Measurements from ENCODE around the gene FAM13A.
"Not testable (repeated sequence)": the region's sequence is repeated elsewhere in the genome, so short reads cannot be mapped to it uniquely, and the experiment has no call there.

Gene FAM13A

DNA sequence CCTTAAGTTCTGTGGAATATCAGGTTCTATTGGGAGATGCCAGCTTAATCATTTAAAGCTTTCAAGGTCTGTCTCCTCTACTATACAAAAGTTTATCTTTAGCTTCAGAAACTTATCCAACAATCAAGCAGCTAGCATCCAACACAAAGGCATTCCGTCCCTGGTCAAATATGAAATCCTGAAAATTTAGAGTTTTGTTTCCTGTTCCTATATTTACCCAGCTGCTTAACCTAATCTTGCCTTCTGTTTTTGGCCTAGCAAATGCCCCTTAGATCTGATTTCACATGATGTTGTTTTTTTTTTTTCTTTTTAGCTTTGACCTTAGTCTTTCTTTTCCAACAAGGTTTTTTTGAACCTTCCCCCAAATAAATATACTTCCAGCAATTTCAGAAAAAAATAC is 33.8 kb downstream of the FAM13A start:
- H3K36me3 Mint-ChIP-seq: no peaks in the 10 kb centered on the region
- peaks cover 3% of the 10 kb centered on the region for H3K27me3 Mint-ChIP-seq
- H3K4me1 Mint-ChIP-seq: no peaks in the 10 kb centered on the region
- no peak for ATAC-seq (ENCODE audit: low read depth)
- no peak overlapping the region for H3K4me3 Mint-ChIP-seq
- no peak overlapping the region for H3K27ac Mint-ChIP-seq
- no peak for DNase-seq (ENCODE audit: low spot score in 2 of 2)
- no peaks in the 10 kb centered on the region for H3K9me3 Mint-ChIP-seq

DNA sequence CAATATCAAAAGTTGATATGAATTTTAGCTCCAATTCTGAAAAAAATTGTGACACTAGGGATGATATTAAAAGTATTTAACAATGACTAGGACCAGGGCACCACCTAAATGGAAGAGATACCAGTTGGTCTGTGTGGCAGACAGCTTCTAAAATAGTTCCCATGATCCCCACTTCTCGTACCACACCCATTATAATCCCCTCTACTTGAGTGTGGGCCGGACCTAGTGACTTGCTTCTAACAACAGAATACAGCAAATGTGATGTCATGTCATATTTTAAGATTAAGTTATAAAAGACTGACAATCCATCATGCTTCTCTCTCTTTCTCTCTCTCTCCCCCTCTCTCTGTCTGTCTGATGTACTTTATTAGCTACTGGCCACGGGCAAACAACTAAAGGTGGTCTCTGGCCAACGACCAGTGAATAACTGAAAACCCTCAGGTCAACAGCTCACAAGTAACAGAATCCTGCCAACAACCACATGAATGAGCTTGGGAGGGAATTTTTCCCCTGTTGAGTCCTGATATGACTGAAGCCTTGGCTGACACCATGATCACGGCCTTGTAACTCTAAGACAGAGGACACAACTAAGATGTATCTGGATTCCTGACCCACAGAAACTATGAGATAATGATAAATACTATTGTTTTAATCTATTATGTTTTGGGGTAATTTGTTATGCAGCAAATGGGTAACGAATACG is 34.4 kb downstream of the FAM13A start:
- no peaks in the 10 kb centered on the region for H3K4me1 Mint-ChIP-seq
- H3K4me3 Mint-ChIP-seq: no peak overlapping the region
- H3K36me3 Mint-ChIP-seq: no peaks in the 10 kb centered on the region
- peaks cover 2% of the 10 kb centered on the region for H3K27me3 Mint-ChIP-seq
- DNase-seq (ENCODE audit: low spot score in 2 of 2) (no peak), ATAC-seq (ENCODE audit: low read depth) (no peak)
- no peak overlapping the region for H3K27ac Mint-ChIP-seq
- no peaks in the 10 kb centered on the region for H3K9me3 Mint-ChIP-seq

DNA sequence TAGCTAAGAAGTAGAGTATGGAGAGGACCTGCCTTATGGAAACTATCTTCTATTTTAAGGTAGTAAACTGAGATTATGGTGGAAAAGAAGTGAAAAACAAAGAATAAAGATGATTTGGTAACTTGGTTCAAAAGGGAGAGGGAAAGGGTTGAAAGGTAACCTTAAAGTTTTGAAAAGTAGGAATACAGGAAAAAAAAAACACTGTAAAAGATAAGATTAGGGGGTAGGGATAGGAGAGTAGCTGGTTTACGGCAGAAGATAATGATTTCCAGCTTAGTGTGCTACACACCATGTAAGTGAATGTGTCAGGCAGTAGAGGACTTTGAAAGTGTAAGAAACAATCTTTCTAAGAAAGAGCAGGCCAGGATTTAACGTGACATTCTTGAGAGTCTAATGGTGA is 35.3 kb downstream of the FAM13A start:
- no peak overlapping the region for H3K4me3 Mint-ChIP-seq
- DNase-seq (ENCODE audit: low spot score in 2 of 2): no peak
- H3K27me3 Mint-ChIP-seq: no peaks in the 10 kb centered on the region
- no peaks in the 10 kb centered on the region for H3K4me1 Mint-ChIP-seq
- H3K27ac Mint-ChIP-seq: peak overlapping the region; percentile 1
- no peaks in the 10 kb centered on the region for H3K36me3 Mint-ChIP-seq
- H3K9me3 Mint-ChIP-seq: no peaks in the 10 kb centered on the region
- ATAC-seq (ENCODE audit: low read depth): no peak

DNA sequence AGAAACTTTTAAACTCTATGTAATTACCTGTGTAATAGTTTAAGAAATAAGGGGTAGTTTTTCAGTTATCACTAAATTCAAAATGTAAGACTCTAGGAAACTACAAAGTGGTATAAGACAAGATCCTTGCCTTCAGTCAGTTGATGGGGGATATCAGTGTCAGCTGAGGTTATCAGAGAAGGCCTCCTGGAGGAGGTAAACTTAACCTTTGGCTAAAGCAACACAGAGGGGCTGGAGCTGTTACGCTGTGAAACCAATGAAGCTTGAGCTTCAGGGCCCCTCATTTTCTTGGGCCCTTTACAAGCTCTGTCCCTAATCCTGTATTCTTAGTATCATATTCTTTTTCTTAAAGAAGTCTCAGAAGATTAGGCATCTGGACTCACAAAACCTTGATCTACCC is 35.9 kb downstream of the FAM13A start:
- H3K27me3 Mint-ChIP-seq: no peaks in the 10 kb centered on the region
- H3K36me3 Mint-ChIP-seq: no peaks in the 10 kb centered on the region
- H3K4me3 Mint-ChIP-seq: no peak overlapping the region
- H3K27ac Mint-ChIP-seq: no peak overlapping the region
- H3K9me3 Mint-ChIP-seq: no peaks in the 10 kb centered on the region
- no peak for DNase-seq (ENCODE audit: low spot score in 2 of 2)
- no peaks in the 10 kb centered on the region for H3K4me1 Mint-ChIP-seq
- no peak for ATAC-seq (ENCODE audit: low read depth)

DNA sequence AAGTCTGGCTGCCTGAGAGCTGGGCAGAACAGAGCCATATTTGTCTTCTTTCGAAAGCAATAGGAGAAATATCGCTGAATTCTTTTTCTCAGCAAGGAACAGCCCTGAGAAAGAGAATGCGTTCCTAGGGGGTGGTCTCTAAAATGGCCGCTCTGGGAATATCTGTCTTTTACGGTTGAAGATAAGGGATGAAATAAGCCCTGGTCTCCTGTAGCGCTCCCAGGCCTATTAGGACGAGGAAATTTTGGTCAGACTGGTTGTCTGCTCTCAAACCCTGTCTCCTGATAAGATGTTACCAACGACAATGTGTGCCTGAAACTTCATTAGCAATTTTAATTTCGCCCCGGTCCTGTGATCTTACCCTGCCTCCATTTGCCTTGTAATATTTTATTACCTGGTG is 42.1 kb downstream of the FAM13A start:
- not testable (repeated sequence) for H3K27ac Mint-ChIP-seq; H3K4me1 Mint-ChIP-seq; ATAC-seq (ENCODE audit: low read depth); H3K9me3 Mint-ChIP-seq; H3K4me3 Mint-ChIP-seq; H3K36me3 Mint-ChIP-seq; DNase-seq (ENCODE audit: low spot score in 2 of 2); H3K27me3 Mint-ChIP-seq

DNA sequence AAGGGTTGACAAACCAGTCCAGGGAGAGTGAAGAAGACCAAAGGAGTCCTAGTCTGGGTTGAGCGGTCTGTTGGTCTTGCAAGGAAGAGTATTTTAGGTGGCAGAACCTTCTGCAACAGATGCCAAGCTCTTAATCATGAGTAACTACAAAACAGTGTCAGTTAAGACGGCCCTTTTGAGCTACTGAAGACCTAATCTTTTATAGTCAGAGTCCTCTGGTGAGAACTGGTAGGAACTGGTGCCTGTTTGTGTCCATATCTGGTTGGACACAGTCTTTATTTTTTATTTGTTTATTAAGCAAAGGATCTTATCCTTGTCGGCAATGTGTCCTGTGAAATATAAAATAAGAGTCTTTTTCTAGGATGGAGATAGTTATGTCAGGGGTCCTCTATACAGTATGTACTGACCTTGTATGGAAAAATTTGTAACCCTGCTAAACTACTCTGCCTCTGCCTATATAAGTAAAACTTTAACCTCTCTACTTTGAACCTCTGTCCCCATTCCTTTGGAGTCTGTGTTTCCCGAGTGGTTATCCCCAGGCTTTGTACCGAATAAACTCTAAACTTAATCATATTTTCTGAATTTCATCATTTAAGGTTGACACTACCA is 47.1 kb downstream of the FAM13A start:
- peaks cover 3% of the 10 kb centered on the region for H3K9me3 Mint-ChIP-seq
- no peak overlapping the region for H3K27ac Mint-ChIP-seq
- no peaks in the 10 kb centered on the region for H3K4me1 Mint-ChIP-seq
- DNase-seq (ENCODE audit: low spot score in 2 of 2) (no peak), ATAC-seq (ENCODE audit: low read depth) (no peak)
- H3K4me3 Mint-ChIP-seq: no peak overlapping the region
- H3K27me3 Mint-ChIP-seq: no peaks in the 10 kb centered on the region
- H3K36me3 Mint-ChIP-seq: no peaks in the 10 kb centered on the region

DNA sequence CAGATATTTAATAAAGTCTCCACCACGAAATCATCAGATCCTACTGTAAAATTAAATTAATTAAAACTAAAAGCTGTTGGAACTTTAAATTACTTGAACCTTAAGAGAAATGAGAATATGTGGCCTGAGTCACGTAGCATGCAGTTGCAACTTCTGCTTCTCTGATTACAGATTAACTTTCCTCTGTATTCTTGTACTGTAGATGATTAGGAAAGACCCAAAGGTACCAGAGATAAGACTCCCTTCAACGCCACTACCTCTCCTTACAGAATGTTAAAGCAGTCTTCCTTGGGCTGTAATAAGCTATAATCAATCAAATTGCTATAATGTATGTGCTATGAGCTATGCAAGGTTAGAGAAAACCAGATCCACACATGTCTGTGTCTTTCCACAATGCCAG is 47.9 kb downstream of the FAM13A start:
- ATAC-seq (ENCODE audit: low read depth): no peak
- no peaks in the 10 kb centered on the region for H3K4me1 Mint-ChIP-seq
- DNase-seq (ENCODE audit: low spot score in 2 of 2): no peak
- H3K36me3 Mint-ChIP-seq: no peaks in the 10 kb centered on the region
- no peak overlapping the region for H3K27ac Mint-ChIP-seq
- H3K27me3 Mint-ChIP-seq: no peaks in the 10 kb centered on the region
- H3K9me3 Mint-ChIP-seq: no peaks in the 10 kb centered on the region
- no peak overlapping the region for H3K4me3 Mint-ChIP-seq

DNA sequence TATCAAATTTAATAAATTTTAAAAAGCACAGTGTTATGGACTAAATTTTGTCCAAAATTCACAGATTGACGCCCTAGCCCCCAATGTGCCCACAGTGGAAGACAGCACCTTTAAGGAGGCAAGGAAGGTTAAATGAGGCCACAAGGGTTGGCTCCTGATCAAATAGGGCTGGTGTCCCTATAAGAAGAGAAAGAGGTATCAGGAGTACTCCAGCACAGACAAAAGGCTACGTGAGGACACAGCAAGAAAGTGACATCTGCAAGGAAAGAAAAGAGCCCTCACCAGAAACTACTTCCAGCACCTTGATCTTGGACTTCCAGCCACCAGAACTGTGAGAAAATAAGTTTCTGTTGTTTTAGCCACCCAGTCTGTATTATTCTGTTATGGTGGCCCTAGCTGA is 48.8 kb downstream of the FAM13A start:
- Mint-ChIP-seq H3K27me3 (no peaks in the 10 kb centered on the region), H3K4me1 (no peaks in the 10 kb centered on the region), H3K36me3 (no peaks in the 10 kb centered on the region), H3K27ac (no peak overlapping the region), H3K9me3 (no peaks in the 10 kb centered on the region), H3K4me3 (no peak overlapping the region)
- DNase-seq (ENCODE audit: low spot score in 2 of 2) (no peak), ATAC-seq (ENCODE audit: low read depth) (no peak)

DNA sequence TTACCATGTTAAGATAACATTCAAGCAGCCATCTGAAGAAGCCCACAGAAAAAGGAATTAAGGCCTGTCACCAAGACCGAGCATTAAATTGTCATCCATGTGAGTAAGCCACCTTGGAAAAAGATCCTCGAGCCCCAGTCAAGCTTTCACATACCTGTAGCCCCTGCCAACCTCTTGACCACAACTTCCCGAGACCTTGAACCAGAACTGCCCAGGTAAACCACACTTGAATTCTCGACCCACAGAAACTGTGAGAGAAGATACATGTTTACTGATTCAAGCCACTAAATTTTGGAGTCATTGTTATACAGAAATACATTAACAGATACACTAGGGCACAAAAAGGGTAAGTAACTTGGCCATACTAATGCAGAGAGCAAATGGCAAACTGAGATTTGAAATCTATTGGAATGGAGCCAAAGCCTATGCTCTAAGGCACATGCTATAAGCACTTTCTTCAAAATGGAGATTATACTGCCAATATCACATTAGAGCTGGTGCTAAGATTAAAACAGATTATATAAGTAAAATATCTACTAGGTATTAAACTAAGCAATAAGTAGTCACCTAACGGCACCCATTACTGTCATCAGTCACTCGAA is 49.5 kb downstream of the FAM13A start:
- H3K4me1 Mint-ChIP-seq: no peaks in the 10 kb centered on the region
- no peaks in the 10 kb centered on the region for H3K36me3 Mint-ChIP-seq
- H3K4me3 Mint-ChIP-seq: no peak overlapping the region
- DNase-seq (ENCODE audit: low spot score in 2 of 2) (no peak), ATAC-seq (ENCODE audit: low read depth) (no peak)
- no peaks in the 10 kb centered on the region for H3K27me3 Mint-ChIP-seq
- H3K9me3 Mint-ChIP-seq: no peaks in the 10 kb centered on the region
- no peak overlapping the region for H3K27ac Mint-ChIP-seq

DNA sequence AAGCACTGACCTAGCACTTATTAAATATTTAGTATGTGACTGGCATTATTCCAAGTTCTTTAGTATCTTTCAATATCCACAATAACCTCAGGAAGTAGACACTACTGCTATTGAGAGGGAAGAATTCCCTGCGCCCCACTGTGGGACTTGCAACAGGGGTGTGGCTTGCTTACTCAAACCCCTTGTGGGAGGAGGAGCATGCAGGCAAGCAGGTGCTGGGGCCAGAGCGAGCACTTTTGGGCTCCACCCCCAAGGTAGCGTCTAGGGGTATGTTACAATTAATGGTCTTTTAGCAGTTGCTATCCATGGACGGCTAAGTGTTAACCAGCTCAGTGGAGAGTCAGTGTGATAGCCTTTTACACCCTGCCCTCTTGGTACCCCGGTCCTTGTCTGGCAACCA is 50.7 kb downstream of the FAM13A start:
- H3K9me3 Mint-ChIP-seq: no peaks in the 10 kb centered on the region
- H3K27me3 Mint-ChIP-seq: no peaks in the 10 kb centered on the region
- ATAC-seq (ENCODE audit: low read depth): no peak
- no peak overlapping the region for H3K4me3 Mint-ChIP-seq
- no peak for DNase-seq (ENCODE audit: low spot score in 2 of 2)
- H3K36me3 Mint-ChIP-seq: no peaks in the 10 kb centered on the region
- no peaks in the 10 kb centered on the region for H3K4me1 Mint-ChIP-seq
- H3K27ac Mint-ChIP-seq: no peak overlapping the region

DNA sequence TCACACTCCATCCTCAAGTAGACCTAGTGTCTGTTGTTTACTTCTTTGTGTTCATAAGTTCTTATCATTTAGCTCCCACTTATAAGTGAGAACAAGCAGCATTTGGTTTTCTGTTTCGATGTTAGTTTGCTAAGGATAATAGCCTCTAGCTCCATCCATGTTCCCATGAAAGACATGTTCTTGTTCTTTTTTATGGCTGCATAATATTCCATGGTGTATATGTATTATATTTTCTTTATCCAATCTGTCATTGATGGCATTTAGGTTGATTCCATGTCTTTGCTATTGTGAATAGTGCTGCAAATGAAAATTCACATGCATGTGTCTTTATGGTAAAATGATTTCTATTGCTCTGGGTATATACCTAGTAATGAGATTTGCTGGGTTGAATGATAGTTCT is 51.9 kb downstream of the FAM13A start:
- not testable (repeated sequence) for H3K9me3 Mint-ChIP-seq; H3K27ac Mint-ChIP-seq; H3K27me3 Mint-ChIP-seq; H3K36me3 Mint-ChIP-seq; DNase-seq (ENCODE audit: low spot score in 2 of 2); H3K4me1 Mint-ChIP-seq; ATAC-seq (ENCODE audit: low read depth); H3K4me3 Mint-ChIP-seq

DNA sequence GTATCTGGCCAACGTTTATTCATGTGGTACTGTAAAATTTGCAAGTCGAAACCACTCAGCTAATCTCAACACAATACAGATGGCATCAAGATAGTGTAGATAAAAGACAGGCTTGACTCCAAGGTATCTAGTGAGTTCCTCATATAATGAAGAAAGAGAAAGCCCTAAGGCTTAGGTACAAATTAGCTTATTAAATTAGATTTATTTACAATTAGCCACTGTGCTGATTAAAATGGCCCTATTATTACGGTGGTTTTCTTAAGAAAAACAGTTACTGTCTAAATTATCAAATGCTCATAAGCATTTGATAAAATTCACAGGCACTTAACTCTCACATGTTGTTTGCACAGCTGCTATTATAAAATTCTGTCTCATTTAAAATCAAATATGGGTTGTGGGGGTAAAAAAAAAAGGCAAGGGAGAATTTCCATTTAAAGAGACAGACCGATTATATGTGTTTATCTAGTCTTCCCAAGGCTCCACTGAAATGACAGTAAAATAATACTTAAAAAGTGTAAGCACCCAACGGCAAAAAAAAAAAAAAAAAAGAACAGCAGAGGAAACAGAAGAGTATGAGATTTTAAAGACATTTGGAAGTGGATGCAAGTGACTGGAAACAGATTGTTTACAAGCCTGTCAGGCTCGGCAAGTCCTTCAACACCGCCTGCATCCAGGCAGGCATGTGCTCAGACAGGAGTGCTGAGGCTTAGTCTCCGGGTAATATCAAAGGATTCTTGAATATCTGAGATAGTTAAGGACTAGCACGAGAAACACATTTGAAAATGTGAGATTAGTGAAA is 55.1 kb downstream of the FAM13A start:
- no peaks in the 10 kb centered on the region for H3K27me3 Mint-ChIP-seq
- no peaks in the 10 kb centered on the region for H3K9me3 Mint-ChIP-seq
- no peak overlapping the region for H3K27ac Mint-ChIP-seq
- ATAC-seq (ENCODE audit: low read depth): no peak
- H3K4me3 Mint-ChIP-seq: no peak overlapping the region
- H3K36me3 Mint-ChIP-seq: no peaks in the 10 kb centered on the region
- H3K4me1 Mint-ChIP-seq: no peaks in the 10 kb centered on the region
- DNase-seq (ENCODE audit: low spot score in 2 of 2): no peak

DNA sequence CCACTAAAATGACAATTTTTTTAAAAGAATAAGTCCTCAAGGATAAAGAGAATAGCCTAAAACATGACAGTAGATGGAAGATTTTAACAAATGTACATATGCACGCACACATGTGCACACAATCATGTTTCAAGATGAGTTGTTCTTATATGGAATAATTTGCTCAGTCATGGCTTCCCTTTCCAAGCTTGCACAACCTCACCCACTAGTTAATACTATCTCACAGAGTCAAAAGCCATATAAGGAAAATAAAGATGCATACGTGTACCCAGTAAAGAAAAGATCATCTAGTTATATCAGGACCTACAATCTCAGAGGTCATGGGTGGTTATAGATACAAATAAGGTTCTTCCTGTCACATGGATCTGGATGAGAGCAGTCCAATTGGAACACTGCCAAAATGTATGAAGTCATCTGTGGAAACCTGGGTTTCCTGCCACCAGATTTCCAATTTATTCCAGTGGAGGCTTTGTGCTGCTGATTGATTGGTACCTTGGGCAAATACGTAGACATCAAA is 56.1 kb downstream of the FAM13A start:
- Mint-ChIP-seq H3K4me1 (no peaks in the 10 kb centered on the region), H3K36me3 (no peaks in the 10 kb centered on the region), H3K27ac (no peak overlapping the region), H3K9me3 (no peaks in the 10 kb centered on the region), H3K4me3 (no peak overlapping the region), H3K27me3 (peaks cover under 1% of the 10 kb centered on the region)
- ATAC-seq (ENCODE audit: low read depth): no peak
- no peak for DNase-seq (ENCODE audit: low spot score in 2 of 2)

DNA sequence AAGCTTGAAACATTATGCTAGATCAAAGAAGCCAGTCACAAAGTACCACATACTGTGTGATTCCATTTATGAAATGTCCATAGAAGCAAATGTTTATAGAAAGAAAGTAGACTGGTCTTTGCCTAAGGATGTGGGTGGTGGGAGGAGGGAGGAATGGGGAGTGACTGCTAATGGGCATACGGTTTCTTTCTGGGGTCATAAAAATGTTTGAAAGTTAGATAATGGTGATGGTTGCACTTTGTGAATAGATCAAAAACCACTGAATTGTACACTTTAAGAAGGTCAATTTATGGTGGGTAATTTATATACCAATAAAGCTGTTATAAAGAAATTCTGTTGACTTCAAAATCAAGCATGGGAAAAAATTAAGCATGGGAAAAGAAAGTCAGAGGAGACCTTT is 56.6 kb downstream of the FAM13A start:
- no peaks in the 10 kb centered on the region for H3K9me3 Mint-ChIP-seq
- DNase-seq (ENCODE audit: low spot score in 2 of 2): no peak
- no peak for ATAC-seq (ENCODE audit: low read depth)
- H3K27me3 Mint-ChIP-seq: peaks cover 3% of the 10 kb centered on the region
- H3K36me3 Mint-ChIP-seq: no peaks in the 10 kb centered on the region
- H3K4me3 Mint-ChIP-seq: no peak overlapping the region
- no peak overlapping the region for H3K27ac Mint-ChIP-seq
- no peaks in the 10 kb centered on the region for H3K4me1 Mint-ChIP-seq

All from memory B cell (primary cell).